Astrocyte (in vitro differentiated cells and primary cell): ENCODE measurements around the gene HMGA1.

Experiments
- CTCF ChIP-seq: IDR thresholded peaks from 2 replicates; pipeline ENCODE4 v1.5.1; 2011; ENCODE audit warnings: low read depth, mild to moderate bottlenecking, inconsistent platforms, low read length, moderate library complexity; ENCODE audit not compliant: insufficient read depth
- EZH2 ChIP-seq: IDR thresholded peaks from 2 replicates; pipeline ENCODE4 v1.6.1; 2012; ENCODE audit warnings: mild to moderate bottlenecking, low read length, inconsistent platforms; ENCODE audit not compliant: insufficient read depth

GRCh38 chr6:34235307-34236130 lies 1.2 kb upstream of the HMGA1 start:
- TF ChIP-seq CTCF (no peak), EZH2 (no peak)
